ENCODE measurements around the gene STXBP1.

DNA sequence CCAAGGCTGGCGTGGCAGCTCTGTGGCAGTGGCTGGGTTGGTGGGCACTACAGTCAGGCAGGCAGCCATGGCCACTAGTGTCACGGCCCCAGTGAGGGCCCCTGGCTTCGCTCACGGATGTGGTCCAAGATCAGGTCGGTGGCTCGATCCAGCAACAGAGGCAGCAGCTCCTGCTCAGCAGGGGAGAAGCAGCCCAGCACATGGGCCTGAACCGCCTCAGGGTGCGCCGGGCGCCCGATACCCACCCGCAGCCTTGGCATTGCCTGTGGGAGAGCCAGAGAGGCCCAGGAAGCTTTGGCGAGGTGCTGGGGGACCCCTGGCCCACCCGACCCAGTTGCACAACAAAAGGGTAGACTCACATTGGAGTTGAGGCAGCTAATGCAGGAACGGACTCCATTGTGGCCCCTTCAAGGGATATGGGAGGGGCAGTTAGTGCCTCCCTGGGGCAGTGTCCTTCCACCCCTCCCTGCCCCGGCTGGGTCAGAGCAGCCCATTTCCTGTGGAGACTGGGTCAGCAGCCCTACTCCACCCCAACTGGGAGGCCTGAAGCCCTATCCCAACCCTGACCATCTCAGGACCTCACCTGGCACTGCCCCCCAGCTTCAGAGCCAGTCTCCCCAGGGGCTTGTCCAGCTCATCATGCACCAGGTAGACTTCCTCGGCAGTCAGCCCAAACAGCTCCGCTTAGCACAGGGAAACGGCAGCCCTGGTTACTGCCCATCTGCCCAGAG lies 102.1 kb downstream of the STXBP1 start:
- TF ChIP-seq, protein P1, sequence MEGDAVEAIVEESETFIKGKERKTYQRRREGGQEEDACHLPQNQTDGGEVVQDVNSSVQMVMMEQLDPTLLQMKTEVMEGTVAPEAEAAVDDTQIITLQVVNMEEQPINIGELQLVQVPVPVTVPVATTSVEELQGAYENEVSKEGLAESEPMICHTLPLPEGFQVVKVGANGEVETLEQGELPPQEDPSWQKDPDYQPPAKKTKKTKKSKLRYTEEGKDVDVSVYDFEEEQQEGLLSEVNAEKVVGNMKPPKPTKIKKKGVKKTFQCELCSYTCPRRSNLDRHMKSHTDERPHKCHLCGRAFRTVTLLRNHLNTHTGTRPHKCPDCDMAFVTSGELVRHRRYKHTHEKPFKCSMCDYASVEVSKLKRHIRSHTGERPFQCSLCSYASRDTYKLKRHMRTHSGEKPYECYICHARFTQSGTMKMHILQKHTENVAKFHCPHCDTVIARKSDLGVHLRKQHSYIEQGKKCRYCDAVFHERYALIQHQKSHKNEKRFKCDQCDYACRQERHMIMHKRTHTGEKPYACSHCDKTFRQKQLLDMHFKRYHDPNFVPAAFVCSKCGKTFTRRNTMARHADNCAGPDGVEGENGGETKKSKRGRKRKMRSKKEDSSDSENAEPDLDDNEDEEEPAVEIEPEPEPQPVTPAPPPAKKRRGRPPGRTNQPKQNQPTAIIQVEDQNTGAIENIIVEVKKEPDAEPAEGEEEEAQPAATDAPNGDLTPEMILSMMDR (IDR thresholded peaks at IDR 0.05): no peak
- TF ChIP-seq POLR2A (IDR thresholded peaks at IDR 0.05): no peak
- no peak for TF ChIP-seq POLR2AphosphoS5 (IDR thresholded peaks at IDR 0.05)
